HG03045 (cell line): ENCODE data around the gene SPAG4.

ENCODE experiments used
- ATAC-seq: cut with Tn5 transposase; IDR thresholded peaks from one replicate; pipeline ENCODE4 v1.9.1; 2021; ENCODE audit warnings: mild to moderate bottlenecking, moderate library complexity; ENCODE audit not compliant: unreplicated experiment

Gene SPAG4, protein sequence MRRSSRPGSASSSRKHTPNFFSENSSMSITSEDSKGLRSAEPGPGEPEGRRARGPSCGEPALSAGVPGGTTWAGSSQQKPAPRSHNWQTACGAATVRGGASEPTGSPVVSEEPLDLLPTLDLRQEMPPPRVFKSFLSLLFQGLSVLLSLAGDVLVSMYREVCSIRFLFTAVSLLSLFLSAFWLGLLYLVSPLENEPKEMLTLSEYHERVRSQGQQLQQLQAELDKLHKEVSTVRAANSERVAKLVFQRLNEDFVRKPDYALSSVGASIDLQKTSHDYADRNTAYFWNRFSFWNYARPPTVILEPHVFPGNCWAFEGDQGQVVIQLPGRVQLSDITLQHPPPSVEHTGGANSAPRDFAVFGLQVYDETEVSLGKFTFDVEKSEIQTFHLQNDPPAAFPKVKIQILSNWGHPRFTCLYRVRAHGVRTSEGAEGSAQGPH

DNA sequence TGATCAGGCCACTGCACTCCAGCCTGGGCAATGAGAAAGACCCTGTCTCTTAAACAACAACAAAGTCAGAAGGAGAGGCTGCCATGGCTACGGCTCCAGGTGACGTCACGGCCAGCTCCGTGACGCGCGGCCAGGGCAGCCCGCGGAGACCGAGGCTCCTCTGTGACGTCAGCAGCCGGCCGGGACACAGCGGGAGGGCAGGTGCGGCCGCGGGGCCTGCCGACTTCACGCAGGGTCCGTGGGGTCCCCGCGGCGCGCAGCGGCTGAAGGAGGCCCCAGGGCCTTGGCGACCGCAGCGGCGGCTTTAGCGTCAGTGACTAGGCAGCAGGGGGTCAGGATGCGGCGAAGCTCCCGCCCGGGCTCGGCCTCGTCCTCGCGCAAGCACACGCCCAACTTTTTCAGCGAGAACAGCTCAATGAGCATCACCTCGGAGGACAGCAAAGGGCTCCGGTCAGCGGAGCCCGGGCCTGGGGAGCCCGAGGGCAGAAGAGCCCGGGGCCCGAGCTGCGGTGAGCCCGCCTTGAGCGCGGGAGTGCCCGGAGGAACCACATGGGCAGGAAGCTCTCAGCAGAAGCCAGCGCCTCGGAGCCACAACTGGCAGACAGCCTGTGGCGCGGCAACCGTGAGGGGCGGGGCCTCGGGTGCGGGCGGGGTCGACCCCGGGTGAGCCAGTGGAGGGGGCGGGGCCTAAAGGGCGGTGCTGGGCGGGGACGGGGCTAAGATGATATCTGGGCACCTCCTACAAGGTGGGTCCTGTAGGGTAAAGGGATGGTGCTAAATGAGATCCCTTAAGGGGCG lies at the start of gene SPAG4:
SPAG4 (plus strand) TSS at position 163 of the 798 bp plus-strand sequence; CDS start at position 338, 175 bp downstream.
- peak; percentile 75 for ATAC-seq

DNA sequence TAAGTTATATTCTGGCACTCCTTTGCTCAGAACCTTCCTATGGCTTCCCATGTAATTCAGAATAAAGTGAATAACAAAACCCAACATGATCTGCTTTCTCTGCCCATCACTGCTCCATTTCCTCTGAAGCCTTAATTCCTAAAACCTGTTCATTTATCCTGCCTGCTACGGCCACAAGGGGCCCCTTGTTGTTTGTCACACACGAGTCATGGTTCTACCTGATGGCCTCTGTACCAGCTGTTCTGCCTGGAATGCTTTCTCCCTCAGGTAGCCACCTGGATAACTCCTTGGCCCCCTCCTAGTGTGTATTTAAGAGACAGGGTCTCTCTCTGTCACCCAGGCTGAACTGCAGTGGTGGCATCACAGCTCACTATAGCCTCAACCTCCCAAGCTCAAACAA lies 47.0 kb upstream of the SPAG4 start:
- ATAC-seq: no peak

DNA sequence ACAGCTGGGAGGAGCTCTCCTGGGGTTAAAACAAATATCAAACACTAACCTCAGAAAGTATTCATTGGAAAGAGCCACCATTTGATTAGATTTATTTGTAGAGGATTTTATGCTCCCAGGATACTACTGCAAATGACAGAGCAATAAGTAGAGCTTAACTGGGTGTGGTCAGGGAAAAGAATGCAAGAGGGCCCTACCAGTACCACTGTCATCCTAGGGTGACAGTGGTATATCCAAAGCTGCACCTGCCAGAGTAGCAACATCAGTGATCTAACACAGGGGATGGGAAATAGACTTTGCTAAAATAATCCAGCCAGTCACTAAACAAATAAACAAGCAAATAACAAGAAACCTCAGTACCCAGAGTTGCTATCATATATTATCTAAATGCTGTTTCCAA lies 44.1 kb upstream of the SPAG4 start:
- no peak for ATAC-seq

DNA sequence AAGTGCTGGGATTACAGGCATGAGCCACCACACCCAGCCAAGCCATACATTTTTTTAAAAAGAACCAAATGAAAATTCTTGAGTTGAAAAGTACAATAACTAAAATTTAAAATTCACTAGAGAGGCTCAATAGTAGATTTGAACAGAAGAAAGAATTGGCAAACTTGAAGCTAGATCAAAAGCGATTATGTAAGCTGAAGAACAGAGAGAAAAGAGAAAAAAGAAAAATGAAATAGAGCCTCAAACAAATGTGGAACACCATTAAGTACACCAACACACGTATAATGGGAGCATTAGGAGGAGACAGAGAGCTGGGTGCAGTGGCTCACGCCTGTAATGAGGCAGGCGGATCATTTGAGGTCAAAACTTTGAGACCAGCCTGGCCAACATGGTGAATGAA lies 42.8 kb upstream of the SPAG4 start:
- ATAC-seq: no peak

DNA sequence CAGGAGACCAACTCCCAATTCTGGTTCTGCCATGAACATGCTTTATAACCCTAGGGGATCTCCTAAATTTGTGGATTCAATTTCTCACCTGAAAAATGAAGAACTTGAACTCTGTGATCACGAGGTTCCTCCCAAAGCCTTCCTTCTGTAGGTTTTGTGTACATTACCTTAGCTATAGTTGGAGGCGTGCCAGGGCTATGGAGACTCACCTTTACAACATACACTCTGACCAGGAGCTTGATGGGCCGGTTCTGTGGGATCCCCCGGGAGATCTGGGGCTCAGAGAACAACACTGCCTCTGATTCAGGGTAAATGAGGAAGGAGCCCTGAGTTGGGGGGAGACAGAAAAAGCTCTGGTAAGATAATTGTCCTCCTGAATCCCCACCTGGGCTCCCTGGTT lies 39.7 kb upstream of the SPAG4 start:
- no peak for ATAC-seq

DNA sequence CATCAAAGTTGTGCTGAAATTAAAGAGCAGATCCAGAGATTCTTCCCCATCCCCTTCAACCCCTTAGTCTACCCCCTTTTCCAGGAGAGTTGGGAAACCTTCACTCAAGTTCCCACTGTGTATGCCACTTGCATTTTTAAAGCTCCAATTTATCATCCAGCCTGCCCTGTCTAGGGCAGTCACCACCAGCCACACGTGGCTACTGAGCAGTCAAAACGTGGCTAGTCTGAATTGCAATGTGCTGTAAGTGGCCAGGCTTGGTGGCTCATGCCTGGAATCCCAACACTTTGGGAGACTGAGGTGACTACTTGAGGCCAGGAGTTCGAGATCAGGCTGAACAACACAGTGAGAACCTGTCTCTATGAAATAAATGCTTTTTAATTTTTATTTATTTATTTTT lies 38.8 kb upstream of the SPAG4 start:
- ATAC-seq: no peak

DNA sequence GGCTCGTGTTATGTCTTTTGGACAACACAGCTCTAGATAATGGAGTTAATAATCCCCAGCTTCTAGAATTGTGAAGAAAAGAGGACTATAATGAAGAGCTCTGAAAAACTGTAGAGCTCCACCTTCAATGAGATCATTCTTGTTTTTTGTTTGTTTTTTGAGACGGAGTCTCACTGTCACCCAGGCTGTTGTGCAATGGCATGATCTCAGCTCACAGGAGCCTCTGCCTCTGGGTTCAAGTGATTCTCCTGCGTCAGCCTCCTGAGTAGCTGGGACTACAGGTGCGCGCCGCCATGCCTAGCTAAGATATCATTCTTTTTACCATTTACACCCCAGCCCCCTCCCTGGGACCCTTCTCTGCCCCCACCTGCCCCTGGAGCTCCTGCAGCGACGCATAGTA lies 37.2 kb upstream of the SPAG4 start:
- ATAC-seq: no peak

DNA sequence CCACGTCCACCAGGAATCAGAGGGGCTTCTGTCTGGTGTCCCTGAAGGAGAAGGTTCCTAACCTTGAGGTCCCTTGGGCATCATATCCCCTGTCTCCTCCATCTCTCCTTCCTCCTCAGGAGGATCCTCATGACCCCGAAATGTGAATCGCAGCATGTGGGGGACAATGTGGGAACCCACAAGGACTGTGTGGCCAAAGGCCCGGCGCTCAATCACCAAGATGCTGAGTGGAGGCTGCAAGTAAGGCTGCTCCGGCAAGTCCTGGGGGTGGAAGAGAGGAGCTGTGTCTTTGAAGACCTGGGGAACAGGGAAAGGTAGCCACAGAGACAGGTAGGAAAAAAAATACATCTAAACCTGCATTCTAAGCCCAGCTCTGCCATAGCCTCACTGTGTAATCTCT lies 36.4 kb upstream of the SPAG4 start:
- ATAC-seq: no peak

DNA sequence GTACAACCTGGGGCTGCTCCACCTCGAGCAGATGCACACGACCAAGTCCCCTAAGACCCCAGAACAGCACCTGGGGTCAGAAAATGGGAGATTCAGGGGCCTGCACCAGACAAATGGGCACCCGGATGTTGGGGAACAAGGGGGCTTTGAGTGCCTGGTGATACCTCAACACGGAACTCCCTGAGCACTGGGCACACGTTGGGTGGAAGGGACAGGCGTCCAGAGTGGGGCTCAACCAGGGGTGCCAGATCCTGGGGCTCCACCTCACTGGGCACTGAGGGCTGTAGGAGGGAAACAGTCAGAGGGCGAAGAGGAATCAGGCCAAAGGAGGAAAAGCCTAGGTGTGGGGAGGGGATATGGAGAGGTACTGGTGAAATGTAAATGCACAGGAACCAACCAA lies 33.5 kb upstream of the SPAG4 start:
- ATAC-seq: no peak

DNA sequence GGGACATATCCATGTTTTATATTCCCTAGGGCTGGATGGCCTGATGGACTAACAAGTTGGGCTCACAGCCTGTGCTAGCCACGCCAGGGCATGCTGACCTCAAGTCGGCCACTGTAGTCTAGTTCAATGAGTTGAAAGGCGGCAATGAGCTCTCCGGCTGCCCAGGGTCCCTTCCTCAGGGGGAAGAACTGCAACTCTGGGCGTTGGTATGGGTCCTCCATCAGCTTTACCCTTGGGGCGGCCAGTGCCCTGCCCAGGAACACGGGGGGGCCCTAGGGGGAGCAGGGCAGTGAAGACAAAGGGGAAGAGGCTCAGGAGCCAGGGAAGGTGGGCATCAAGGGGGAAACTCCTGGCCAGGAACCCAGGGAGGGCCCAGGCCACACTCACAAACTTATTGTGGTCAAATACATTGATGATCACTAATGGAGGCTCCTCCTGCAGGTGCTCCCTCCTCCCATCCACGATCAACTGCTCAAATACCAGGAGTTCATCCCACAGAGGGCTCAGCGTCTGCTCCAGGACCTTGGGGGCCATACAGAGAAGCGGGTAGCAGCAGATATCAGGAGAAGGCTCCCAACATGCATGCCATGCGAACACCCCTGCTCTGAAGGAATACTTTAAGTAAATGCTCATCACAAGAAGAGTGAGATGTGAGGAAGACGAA lies 32.8 kb upstream of the SPAG4 start:
- no peak for ATAC-seq

DNA sequence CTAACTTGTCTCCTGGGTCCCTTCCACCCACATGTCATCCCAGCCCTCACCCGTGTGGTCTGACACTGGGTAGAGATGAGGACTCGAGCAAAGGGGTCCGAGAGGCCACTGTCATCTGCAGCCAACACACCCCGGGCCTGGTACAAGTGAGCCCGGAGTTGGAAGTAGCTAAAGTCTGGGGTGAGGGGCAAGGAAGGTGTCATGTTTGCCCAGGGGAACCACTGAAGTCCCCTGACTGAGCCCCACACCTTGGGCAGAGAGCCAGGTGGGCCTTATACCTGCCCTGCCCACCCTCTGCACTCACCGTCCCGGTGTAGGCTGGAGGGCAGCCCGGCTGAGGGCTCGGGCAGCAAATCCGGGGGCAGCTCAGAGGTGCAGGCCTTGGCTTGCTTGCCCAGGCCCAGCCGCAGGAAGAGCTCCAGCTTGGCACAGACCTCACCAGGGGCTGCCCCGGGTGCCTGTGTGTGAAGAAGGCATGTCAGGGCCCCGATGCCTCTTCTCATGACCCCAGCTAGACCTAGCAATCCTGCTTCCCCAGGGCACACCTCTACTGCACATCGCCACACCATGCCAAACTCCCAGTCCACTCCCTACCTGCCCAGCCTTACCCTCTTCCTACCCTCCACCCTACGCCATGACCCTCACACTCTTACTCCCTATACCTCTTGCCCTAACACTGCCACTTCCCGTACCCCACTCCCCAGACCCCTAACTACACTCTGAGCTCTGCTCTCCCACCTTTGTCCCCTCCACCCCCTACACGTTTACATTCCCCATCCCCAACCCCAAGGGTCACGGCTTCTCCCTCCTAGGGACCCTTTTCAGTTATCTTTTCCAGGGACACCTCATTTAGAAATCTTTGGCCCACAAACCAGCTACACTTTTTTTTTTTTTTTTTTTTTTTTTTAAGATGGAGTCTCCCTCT lies 31.7 kb upstream of the SPAG4 start:
- ATAC-seq: no peak

DNA sequence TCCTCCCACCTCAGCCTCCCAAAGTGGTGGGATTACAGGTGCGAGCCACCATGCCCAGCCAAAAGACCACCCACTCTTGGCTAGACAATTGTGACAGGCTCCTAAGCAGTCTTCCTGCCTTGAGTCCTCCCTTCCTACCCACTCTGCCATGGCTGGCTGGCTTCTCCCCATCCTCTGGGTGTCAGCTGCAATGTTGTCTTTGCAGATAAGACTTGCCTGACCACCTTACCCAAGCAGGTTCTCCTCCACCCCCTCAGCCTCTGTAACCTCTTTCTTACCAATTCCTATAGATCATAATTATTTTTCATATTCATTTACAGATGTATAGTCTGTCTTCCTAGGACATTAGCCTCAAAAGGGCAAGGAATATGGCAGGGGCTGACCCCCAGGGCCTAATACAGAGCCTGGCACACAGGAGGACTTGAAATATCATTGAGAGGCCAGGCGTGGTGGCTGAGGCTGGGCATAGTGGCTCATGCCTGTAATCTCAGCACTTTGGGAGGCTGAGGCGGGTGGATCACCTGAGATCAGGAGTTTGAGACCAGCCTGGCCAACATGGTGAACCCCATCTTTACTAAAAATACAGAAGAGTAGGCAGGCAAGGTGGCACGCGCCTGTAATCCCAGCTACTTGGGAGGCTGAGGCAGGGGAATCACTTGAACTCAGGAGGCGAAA lies 28.7 kb upstream of the SPAG4 start:
- no peak for ATAC-seq

DNA sequence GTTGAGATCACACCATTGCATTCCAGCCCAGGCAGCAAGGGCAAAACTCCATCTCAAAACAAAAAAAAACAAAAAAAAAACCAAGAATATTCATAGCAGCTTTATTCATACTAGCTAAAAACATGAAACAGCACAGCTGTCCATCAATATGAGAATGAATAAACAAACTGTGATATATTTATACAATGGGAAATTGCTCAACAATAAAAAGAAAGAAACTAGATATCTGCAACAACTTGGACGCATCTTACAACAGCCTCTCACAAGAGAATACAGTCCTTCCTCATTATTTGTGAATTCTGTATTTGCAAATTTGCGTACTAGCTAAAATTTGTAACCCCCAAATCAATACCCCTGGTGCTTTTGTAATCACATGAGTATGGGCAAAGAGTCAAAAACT lies 28.2 kb upstream of the SPAG4 start:
- ATAC-seq: no peak

DNA sequence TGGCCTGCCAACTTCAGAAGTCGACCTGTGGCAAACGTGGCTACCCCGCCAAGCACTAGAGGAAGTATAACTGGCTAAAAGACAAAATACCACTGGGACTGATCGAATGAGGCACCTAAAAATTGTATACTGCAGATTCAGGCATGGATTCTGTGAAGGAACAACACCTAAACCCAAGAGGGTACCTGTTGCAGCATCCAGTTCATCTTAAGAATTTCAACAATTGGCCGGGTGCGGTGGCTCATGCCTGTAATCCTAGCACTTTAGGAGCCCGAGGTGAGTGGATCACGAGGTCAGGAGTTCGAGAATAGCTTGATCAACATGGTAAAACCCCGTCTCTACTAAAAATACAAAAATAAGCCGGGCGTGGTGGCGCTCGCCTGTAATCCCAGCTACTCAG lies 27.2 kb upstream of the SPAG4 start:
- no peak for ATAC-seq

DNA sequence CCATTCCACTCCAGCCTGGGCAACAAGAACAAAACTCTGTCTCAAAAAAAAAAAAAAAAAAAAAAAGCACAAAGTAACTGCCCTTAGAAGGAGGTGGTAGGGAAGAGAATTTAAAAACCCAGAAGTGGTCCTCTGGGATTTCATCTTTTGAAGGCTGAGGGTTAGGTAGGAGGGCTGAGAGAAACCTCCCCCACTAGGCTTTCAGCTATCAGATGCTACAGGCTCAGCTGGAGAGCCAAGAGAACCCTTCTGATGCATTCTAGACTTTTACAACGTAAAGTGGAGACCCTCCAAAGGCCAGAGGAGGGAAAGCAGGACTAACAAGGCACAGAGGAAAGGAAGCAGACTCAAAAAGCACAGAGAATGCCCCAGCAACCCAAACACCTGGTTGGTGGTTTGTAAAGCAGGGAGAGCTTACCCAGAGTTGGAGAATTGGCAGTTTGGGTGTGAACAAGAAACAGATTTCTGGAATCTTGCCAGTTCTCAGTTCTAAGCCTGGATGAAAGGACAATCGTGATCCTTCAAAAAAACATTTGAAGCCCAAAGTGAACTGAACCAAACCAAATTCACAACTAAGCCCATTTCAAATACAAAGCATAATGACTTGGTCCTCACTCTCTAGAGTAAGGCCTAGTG lies 23.2 kb upstream of the SPAG4 start:
- ATAC-seq: no peak

DNA sequence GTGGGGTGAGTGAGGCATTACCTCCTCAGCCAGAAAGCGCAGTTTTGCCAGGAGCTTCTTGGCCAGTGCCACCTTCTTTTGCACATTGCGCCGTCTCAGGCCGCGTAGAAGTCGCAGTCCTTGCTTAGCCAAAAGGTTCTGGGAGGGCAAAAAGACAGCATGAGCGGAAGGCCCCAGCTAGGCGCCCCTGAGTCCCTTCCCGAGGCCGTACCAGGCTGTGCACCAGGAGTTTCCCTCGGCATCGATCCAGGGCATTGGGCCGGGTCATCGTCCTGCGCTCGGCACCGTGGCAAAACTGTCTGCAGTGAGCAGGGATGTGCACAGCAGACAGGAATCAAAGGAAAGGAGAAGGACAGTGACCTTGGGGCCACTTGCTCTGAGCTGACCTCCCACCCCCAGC lies 20.2 kb upstream of the SPAG4 start:
- ATAC-seq: no peak

DNA sequence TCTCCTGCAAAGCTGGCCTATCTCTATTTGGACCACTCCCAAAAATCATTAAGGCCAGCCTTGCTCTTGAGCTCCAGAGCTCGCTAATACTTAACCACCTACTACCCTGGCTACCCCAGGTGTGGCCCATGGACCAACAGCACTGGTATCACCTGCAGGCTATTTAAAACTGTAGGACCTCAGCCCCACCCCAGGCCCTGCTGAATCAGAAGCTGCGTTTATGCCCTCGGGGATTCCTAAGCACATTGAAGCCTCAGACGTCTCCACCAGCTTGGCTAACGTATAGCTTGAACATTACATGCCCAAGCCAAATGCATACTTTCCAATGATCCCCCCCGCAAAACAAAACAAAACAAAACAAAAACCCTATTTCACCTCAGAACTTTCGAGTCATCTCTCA lies 19.7 kb upstream of the SPAG4 start:
- ATAC-seq: no peak

DNA sequence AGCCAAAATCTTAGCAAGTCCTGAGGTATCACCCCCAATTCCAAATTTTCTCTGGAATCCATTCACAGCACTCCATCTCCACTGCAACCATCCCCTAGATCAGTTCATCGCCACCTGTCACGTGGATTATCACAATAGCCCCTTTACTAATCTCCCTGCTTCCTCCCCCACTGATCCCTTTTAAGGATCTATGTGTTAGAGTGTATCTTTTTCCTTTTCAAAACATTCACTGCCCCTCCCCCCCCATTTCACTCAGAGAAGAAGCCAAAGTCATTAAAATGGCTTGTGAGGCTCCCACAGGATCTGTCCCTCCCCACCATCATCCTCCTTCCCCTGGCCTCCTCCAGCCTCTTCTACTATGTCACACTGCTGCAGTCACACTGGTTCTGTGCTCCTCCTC lies 18.4 kb upstream of the SPAG4 start:
- ATAC-seq: no peak

DNA sequence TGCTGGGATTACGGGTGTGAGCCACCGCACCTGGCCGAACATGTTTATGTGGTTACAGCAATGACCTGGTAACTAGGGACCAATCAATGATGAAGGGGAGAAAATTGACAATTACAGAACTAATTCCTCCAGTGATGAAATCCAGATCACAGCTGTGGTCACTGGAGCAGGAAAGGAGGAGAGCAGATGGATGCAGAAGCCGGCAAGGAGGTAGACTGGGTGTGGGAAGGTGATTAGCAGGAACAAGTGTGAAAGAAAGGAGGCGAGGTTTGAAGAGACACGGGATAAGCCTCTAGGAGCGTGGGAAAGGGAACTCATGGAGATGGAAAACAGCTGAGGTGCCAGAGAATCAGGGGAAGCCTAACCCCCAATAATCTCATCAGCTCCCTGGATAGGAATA lies 17.2 kb upstream of the SPAG4 start:
- ATAC-seq: no peak
